Prostate gland (tissue), 2 donors: ENCODE measurements around the gene CALM3. TPM values are rescaled to one million over a fixed set of nuclear protein-coding genes. Genes with fewer than 3 reads are reported as not detected.

Source experiments
- DNase-seq: peaks from one replicate; pipeline ENCODE4 v3.0.0-alpha.2; 2019; ENCODE audit warnings: low spot score
- H3K27ac ChIP-seq, 2 donors: fragments of 200-600 bp; sonication (generic); 2 replicates each; pipeline ENCODE4 v1.5.1; 2017 to 2019
- H3K27me3 ChIP-seq: fragments of 200-600 bp; sonication (generic); replicated peaks from 2 replicates; pipeline ENCODE4 v1.5.1; 2019; ENCODE audit not compliant: insufficient read depth
- H3K36me3 ChIP-seq, 2 donors: fragments of 200-600 bp; sonication (generic); 1 replicate in 1 of 2; 2 replicates in 1 of 2; pipeline versions ENCODE4 v1.5.1 to v1.8.1; 2017 to 2019
- H3K4me1 ChIP-seq: fragments of 200-600 bp; sonication (generic); replicated peaks from 2 replicates; pipeline ENCODE4 v1.5.1; 2019
- H3K4me3 ChIP-seq, 2 donors: fragments of 200-600 bp; sonication (generic); 2 replicates each; pipeline ENCODE4 v1.5.1; 2017 to 2019
- H3K9me3 ChIP-seq: fragments of 200-600 bp; sonication (generic); 2 replicates; pipeline ENCODE4 v1.5.1; 2017
- CTCF ChIP-seq, 4 experiments: fragments of 200-600 bp in 2 of 4; fragments of 450-650 bp in 2 of 4; sonication (generic) in 2 of 4; IDR thresholded peaks; 1 replicate in 3 of 4; 2 replicates in 1 of 4; pipeline ENCODE4 v1.5.1; 2016 to 2019; ENCODE audit warnings: antibody characterized with exemption in 4 of 4, mild to moderate bottlenecking in 2 of 4, moderate library complexity in 2 of 4
- POLR2A ChIP-seq: fragments of 450-650 bp; IDR thresholded peaks from one replicate; pipeline ENCODE4 v1.6.1; 2016; ENCODE audit warnings: antibody characterized with exemption, mild to moderate bottlenecking
- POLR2AphosphoS5 ChIP-seq: sonication (generic); formaldehyde crosslinking; IDR thresholded peaks from one replicate; pipeline ENCODE4 v1.6.1; 2017; ENCODE audit warnings: antibody characterized with exemption
- WGBS: methylation state at CpG from one replicate; pipeline ENCODE4 v1.1.5; 2018; 5-methylcytosine and 5-hydroxymethylcytosine counted together
- intact Hi-C: fragments of 100-400 bp; cut with DNase I; formaldehyde crosslinking; loops from one replicate; pipeline ENCODE4 v1.14.2; 2022
- total RNA-seq, 2 donors: library from RNA; depleted of rRNA; stranded (reverse); fragments of >200 nt; gene quantifications; one replicate each; pipeline ENCODE4 v1.1.0, GENCODE V29; 2016

CALM3 gene
- total RNA-seq, 2 donors from 2014 or later: 166 to 171 TPM

- TF ChIP-seq POLR2A: no peak
- no peak for TF ChIP-seq POLR2AphosphoS5
- no peak for TF ChIP-seq CTCF (IDR thresholded peaks at IDR 0.05)
- no peak overlapping the region for H3K4me3 ChIP-seq
- H3K27me3 ChIP-seq: peaks cover 2% of the 10 kb centered on the region
- H3K9me3 ChIP-seq: no peaks in the 10 kb centered on the region
- no peaks in the 10 kb centered on the region for H3K4me1 ChIP-seq
- no peak overlapping the region for H3K27ac ChIP-seq
- no peaks in the 10 kb centered on the region for H3K36me3 ChIP-seq
- whole genome bisulfite sequencing: 85% methylated on average over 15 of the region's 15 CpGs
- intact Hi-C loops: no loop called here
- DNase-seq: no peak
Observed at GRCh38 chr19:46629546-46630025, 28.5 kb downstream of the CALM3 start.

- H3K4me1 ChIP-seq: no peaks in the 10 kb centered on the region
- intact Hi-C loops: no loop called here
- H3K36me3 ChIP-seq: no peaks in the 10 kb centered on the region
- no peak for DNase-seq
- WGBS: 71% methylated on average over 13 of the region's 14 CpGs
- H3K27ac ChIP-seq: no peak overlapping the region
- TF ChIP-seq POLR2A (no peak), CTCF (IDR thresholded peaks at IDR 0.05) (no peak), POLR2AphosphoS5 (no peak)
- H3K9me3 ChIP-seq: no peaks in the 10 kb centered on the region
- H3K4me3 ChIP-seq: no peak overlapping the region
- peaks cover 2% of the 10 kb centered on the region for H3K27me3 ChIP-seq
Observed at GRCh38 chr19:46630586-46631205, 29.6 kb downstream of the CALM3 start.

GRCh38 chr19:46631481-46631880 lies 30.4 kb downstream of the CALM3 start:
- 56% methylated on average over 6 of the region's 6 CpGs for WGBS
- H3K4me1 ChIP-seq: no peaks in the 10 kb centered on the region
- TF ChIP-seq POLR2AphosphoS5: no peak
- H3K9me3 ChIP-seq: no peaks in the 10 kb centered on the region
- no peak for DNase-seq
- peaks cover 2% of the 10 kb centered on the region for H3K27me3 ChIP-seq
- intact Hi-C loops: no loop called here
- H3K36me3 ChIP-seq: no peaks in the 10 kb centered on the region
- H3K27ac ChIP-seq: no peak overlapping the region
- no peak overlapping the region for H3K4me3 ChIP-seq

GRCh38 chr19:46633130-46633529 lies 32.0 kb downstream of the CALM3 start:
- DNase-seq: no peak
- no peaks in the 10 kb centered on the region for H3K4me1 ChIP-seq
- 90% methylated on average over 3 of the region's 3 CpGs for WGBS
- H3K27ac ChIP-seq: no peak overlapping the region
- TF ChIP-seq POLR2A: no peak
- TF ChIP-seq CTCF (IDR thresholded peaks at IDR 0.05): no peak
- TF ChIP-seq POLR2AphosphoS5: no peak
- H3K9me3 ChIP-seq: no peaks in the 10 kb centered on the region
- intact Hi-C loops: no loop called here
- H3K4me3 ChIP-seq: no peak overlapping the region
- H3K36me3 ChIP-seq: no peaks in the 10 kb centered on the region
- peaks cover 2% of the 10 kb centered on the region for H3K27me3 ChIP-seq

- Histone ChIP-seq H3K4me3 (peak overlapping the region in 1 of 2 donors; percentile 7), H3K4me1 (no peaks in the 10 kb centered on the region), H3K27me3 (peaks cover 2% of the 10 kb centered on the region), H3K27ac (no peak overlapping the region), H3K36me3 (no peaks in the 10 kb centered on the region), H3K9me3 (no peaks in the 10 kb centered on the region)
- peak; percentile 92 for DNase-seq
- TF ChIP-seq POLR2AphosphoS5 (peak; percentile 41), POLR2A (peak; percentile 44), CTCF (IDR thresholded peaks at IDR 0.05) (no peak)
- intact Hi-C loops: no loop called here
- 10% methylated on average over 32 of the region's 38 CpGs for WGBS
Observed at GRCh38 chr19:46634045-46634655, 33.0 kb downstream of the CALM3 start.
